HepG2 (cell line): ENCODE results near the gene ITGA2. TPM values are rescaled to one million over a fixed set of nuclear protein-coding genes. Genes with fewer than 3 reads are reported as not detected.

Experiments used
- ARHGAP35 ChIP-seq: sonication (generic); formaldehyde crosslinking; IDR thresholded peaks from 2 replicates; pipeline ENCODE4 v1.9.0; 2022; ENCODE audit warnings: mild to moderate bottlenecking, inconsistent platforms, moderate library complexity, missing genetic modification reagents, borderline replicate concordance
- ARID2 ChIP-seq: sonication (generic); formaldehyde crosslinking; IDR thresholded peaks from 2 replicates; pipeline ENCODE4 v1.8.1; 2022; ENCODE audit warnings: mild to moderate bottlenecking, missing genetic modification reagents, borderline replicate concordance
- CENPT ChIP-seq: sonication (generic); formaldehyde crosslinking; IDR thresholded peaks from 2 replicates; pipeline ENCODE4 v1.8.0; 2022; ENCODE audit warnings: low read depth, mild to moderate bottlenecking, moderate library complexity, missing genetic modification reagents
- DNMT3B ChIP-seq: conservative IDR thresholded peaks from 2 replicates; pipeline ENCODE4 v1.6.1; 2016; ENCODE audit warnings: missing biosample characterization, control low read depth
- FLYWCH1 ChIP-seq: sonication (generic); formaldehyde crosslinking; IDR thresholded peaks from 2 replicates; pipeline ENCODE4 v1.8.1; 2023; ENCODE audit warnings: mild to moderate bottlenecking, missing genetic modification reagents
- GMEB2 ChIP-seq: IDR thresholded peaks from 2 replicates; pipeline ENCODE4 v1.6.1; 2016; ENCODE audit warnings: missing biosample characterization, missing genetic modification reagents, low read depth
- HNRNPH1 ChIP-seq: fragments of 200-400 bp; formaldehyde crosslinking; optimal IDR thresholded peaks from 2 replicates; pipeline ENCODE3; 2017; ENCODE audit warnings: mild to moderate bottlenecking, low read depth, low read length
- HNRNPK ChIP-seq: fragments of 200-400 bp; formaldehyde crosslinking; IDR thresholded peaks from 2 replicates; pipeline ENCODE4 v1.6.1; 2018; ENCODE audit warnings: low read length, low read depth, moderate library complexity, mild to moderate bottlenecking; ENCODE audit not compliant: poor library complexity, severe bottlenecking
- KDM3A ChIP-seq: IDR thresholded peaks from 2 replicates; pipeline ENCODE4 v1.6.1; 2018; ENCODE audit warnings: low read depth, missing compliant biosample characterization
- NR2C2 ChIP-seq: sonication (generic); formaldehyde crosslinking; IDR thresholded peaks from 2 replicates; pipeline ENCODE4 v1.4.0; 2020; ENCODE audit warnings: missing genetic modification reagents, mild to moderate bottlenecking, moderate library complexity, borderline replicate concordance
- PBX2 ChIP-seq: IDR thresholded peaks from 2 replicates; pipeline ENCODE4 v1.6.1; 2016; ENCODE audit warnings: control low read depth
- SAP130 ChIP-seq: IDR thresholded peaks from 2 replicates; pipeline ENCODE4 v1.6.1; 2016; ENCODE audit warnings: low read depth
- SNAPC5 ChIP-seq: sonication (generic); formaldehyde crosslinking; IDR thresholded peaks from 2 replicates; pipeline ENCODE4 v1.8.1; 2023; ENCODE audit warnings: mild to moderate bottlenecking, missing genetic modification reagents, borderline replicate concordance
- YEATS2 ChIP-seq: sonication (generic); formaldehyde crosslinking; IDR thresholded peaks from 2 replicates; pipeline ENCODE4 v1.4.0; 2020; ENCODE audit warnings: missing genetic modification reagents, borderline replicate concordance
- ZFP90 ChIP-seq: sonication (generic); formaldehyde crosslinking; IDR thresholded peaks from 2 replicates; pipeline ENCODE4 v1.8.0; 2022; ENCODE audit warnings: missing genetic modification reagents, mild to moderate bottlenecking, inconsistent platforms, borderline replicate concordance
- ZNF143 ChIP-seq: sonication (generic); formaldehyde crosslinking; IDR thresholded peaks from 2 replicates; pipeline ENCODE4 v1.4.0; 2020; ENCODE audit warnings: missing genetic modification reagents
- ZNF263 ChIP-seq: sonication (generic); formaldehyde crosslinking; IDR thresholded peaks from 2 replicates; pipeline ENCODE4 v1.4.0; 2020; ENCODE audit warnings: missing genetic modification reagents
- ZNF274 ChIP-seq: sonication (generic); formaldehyde crosslinking; IDR thresholded peaks from 2 replicates; pipeline ENCODE4 v1.5.1; 2020; ENCODE audit warnings: mild to moderate bottlenecking, missing genetic modification reagents
- ZNF296 ChIP-seq: sonication (generic); formaldehyde crosslinking; conservative IDR thresholded peaks from 2 replicates; pipeline ENCODE4 v1.5.0; 2020; ENCODE audit warnings: mild to moderate bottlenecking, missing genetic modification reagents
- ZNF350 ChIP-seq: sonication (generic); formaldehyde crosslinking; IDR thresholded peaks from 2 replicates; pipeline ENCODE4 v1.4.0; 2020; ENCODE audit warnings: mild to moderate bottlenecking, low read depth, missing genetic modification reagents, borderline replicate concordance
- ZNF44 ChIP-seq: sonication (generic); formaldehyde crosslinking; IDR thresholded peaks from 2 replicates; pipeline ENCODE4 v1.5.1; 2020; ENCODE audit warnings: mild to moderate bottlenecking, missing genetic modification reagents
- polyA plus RNA-seq, 8 experiments: library from polyadenylated mRNA; depleted of rRNA in 3 of 8; stranded (reverse) in 7 of 8; unstranded in 1 of 8; fragments of >200 nt; fragmentation: Illumina TruSeq in 4 of 8; extraction: Trizol in 4 of 8; gene quantifications; 2 replicates each; pipeline versions ENCODE4 v1.2.1 to v1.2.3, GENCODE V29; 2011 to 2016; ENCODE audit warnings: low read depth in 4 of 8, missing spikeins in 1 of 8, mixed read lengths in 1 of 8; ENCODE audit not compliant: insufficient read depth in 1 of 8
- total RNA-seq, 5 experiments: library from RNA; depleted of rRNA; stranded (reverse); fragments of >200 nt; fragmentation: Illumina TruSeq; extraction: Trizol; gene quantifications; 2 replicates each; pipeline ENCODE4 v1.2.3, GENCODE V29; 2016; ENCODE audit warnings: low read depth in 1 of 5
- TF ChIP-seq, protein P1 (sequence below): sonication (generic); formaldehyde crosslinking; IDR thresholded peaks from 2 replicates; pipeline ENCODE4 v1.5.0; 2020; ENCODE audit warnings: missing genetic modification reagents

ITGA2 gene
- total and polyA plus RNA-seq, 2 of the 13 experiments (the other 11 are each of a cell fraction or from before 2014, with no cell fraction given): 15.8 to 58.3 TPM

DNA sequence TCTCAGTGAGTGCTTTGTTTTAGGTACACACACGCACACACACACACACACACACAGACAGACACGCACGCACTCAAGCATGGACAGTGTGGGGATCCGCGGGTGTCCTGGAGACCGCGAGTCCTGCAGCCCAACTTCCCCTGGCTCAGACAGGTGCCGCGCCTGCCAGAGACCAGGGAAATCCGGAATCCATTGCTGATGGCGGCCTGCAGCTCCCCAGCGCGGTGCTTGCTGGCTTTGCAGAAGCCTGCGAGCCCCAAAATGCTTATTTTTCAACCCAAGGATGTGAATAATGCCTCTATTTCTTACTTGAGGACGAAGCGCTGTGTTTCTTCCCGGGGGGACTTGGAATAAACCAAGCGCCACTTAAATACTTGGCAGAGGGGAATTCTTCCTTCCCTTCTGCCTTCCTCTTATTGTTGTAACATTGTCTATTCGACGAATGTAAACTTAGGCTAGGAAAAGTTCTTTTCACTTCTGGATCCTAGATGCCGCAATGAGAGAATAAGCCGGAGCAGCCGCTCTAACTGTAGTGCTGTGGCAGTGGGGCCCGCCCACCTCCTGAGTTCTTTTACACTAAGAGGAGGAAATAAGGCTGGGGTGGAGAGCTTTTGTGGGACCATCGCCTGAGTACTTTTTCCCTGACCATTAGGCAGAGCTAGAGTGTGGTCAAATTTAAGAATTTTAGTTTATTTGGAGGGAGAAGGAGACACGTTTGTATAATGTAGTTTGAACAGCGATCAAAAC lies 802 bp downstream of the ITGA2 start (continued):
- no peak for TF ChIP-seq ZNF350
- no peak for TF ChIP-seq ZNF296 (CRISPR knock-in tag)
- 0 out of 2 replicates have a peak, but pooled peaks have one; percentile 12 for TF ChIP-seq CENPT (CRISPR knock-in tag)
- no peak for TF ChIP-seq KDM3A (CRISPR knock-in tag)
- TF ChIP-seq SAP130 (CRISPR knock-in tag): peak; percentile 67; the same call in 1 of the 2 replicates
- TF ChIP-seq HNRNPK: no peak
- 0 out of 2 replicates have a peak, but pooled peaks have one; percentile 75 for TF ChIP-seq ARID2 (CRISPR knock-in tag)
- no peak for TF ChIP-seq ZNF143
- no peak for TF ChIP-seq FLYWCH1 (CRISPR knock-in tag)
- TF ChIP-seq NR2C2: peak; percentile 9; the same call in 1 of the 2 replicates
- TF ChIP-seq SNAPC5 (CRISPR knock-in tag): no peak
- TF ChIP-seq PBX2 (CRISPR knock-in tag): no peak
- no peak for TF ChIP-seq ZNF44
- TF ChIP-seq, protein P1, sequence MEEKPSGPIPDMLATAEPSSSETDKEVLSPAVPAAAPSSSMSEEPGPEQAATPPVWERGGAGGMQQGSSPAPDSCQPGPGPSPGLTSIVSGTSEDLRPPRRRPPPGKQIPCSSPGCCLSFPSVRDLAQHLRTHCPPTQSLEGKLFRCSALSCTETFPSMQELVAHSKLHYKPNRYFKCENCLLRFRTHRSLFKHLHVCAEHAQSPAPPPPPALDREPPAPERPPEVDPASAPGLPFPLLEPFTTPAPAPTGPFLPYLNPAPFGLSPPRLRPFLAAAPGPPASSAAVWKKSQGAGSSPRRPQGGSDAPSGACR: peak; percentile 70; the same call in 1 of the 2 replicates
- TF ChIP-seq ZFP90 (CRISPR knock-in tag): 0 out of 2 replicates have a peak, but pooled peaks have one; percentile 26
- no peak for TF ChIP-seq ZNF274 (CRISPR knock-in tag)
- no peak; the same call in 1 of the 2 replicates for TF ChIP-seq ARHGAP35 (CRISPR knock-in tag)
- no peak for TF ChIP-seq HNRNPH1
- TF ChIP-seq DNMT3B (CRISPR knock-in tag): no peak; the same call in 1 of the 2 replicates
- TF ChIP-seq GMEB2 (CRISPR knock-in tag): no peak
- no peak for TF ChIP-seq YEATS2 (CRISPR knock-in tag)
- 0 out of 2 replicates have a peak, but pooled peaks have one; percentile 8 for TF ChIP-seq ZNF263 (CRISPR knock-in tag)
